GM19452 (cell line): ENCODE data around the gene DNAL1.
A peak's percentile ranks its signal among the peaks of the same experiment; 100 is the strongest.

Experiments used
- ATAC-seq: cut with Tn5 transposase; IDR thresholded peaks from one replicate; pipeline ENCODE4 v1.9.1; 2021; ENCODE audit not compliant: unreplicated experiment

Gene DNAL1

DNA sequence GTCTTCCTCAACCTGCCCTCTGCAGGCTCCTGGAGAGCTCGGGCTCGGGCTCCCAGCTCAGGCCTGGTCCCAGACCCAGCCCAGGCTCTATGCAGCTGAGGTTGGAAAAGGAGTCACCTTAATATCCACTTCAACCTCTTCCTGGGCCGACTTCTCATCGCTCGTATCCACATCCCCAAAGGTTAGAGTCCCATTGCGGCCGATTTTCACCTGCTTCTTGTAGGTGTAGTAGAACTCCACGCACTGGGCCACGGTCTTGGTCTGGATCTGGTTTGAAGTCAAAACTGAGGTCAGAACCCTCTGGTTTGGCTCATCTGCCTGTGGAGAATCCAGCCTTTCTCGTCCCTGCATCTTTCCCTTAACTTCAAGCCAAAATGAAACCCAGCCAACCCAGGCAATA, 77.8 kb downstream of the DNAL1 start:
- ATAC-seq, result no peak

- ATAC-seq, result peak; percentile 62
These were observed 78.6 kb downstream of the DNAL1 start for GRCh38 chr14:73723406-73723796.

DNA sequence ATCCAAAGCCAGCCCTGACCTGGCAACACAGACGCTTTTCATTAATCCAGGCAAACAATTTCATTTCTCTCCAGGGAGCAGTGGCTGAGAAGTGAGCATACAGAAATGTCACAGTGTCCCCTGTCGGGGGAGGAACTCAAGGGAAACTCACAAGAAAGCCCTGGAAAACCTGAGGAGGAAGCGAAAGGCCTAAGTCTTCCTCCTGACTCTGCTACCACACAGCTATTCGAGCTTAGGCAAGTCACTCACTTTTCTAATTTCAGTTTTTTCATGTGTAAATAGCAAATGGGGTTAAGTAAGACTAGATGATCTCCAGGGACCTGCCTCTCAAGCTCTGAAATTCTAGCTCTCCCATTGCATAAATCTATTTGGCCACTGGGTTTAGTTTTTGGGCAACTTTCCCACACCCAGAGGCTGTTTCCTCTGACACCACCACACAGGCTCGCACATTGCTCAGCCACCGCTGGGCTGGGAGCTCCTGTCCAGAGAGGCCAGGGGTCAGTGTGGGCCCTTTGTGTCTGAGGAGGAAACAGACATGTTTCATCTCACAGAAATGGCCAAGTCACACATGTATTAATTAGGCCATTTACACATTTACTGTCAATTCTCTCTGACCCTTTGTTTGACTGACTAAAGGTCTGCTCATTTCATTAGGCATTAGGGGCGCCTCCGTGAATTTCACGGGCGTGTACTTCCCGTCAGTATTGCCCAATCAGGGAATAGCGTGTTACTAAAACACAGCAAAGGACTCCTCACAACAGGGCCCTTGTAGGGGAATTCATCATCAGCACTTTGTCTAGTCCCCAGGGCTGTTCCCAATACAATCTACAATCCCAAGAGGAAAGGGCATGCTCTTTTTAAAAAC, 79.2 kb downstream of the DNAL1 start:
- peak; percentile 40 for ATAC-seq

DNA sequence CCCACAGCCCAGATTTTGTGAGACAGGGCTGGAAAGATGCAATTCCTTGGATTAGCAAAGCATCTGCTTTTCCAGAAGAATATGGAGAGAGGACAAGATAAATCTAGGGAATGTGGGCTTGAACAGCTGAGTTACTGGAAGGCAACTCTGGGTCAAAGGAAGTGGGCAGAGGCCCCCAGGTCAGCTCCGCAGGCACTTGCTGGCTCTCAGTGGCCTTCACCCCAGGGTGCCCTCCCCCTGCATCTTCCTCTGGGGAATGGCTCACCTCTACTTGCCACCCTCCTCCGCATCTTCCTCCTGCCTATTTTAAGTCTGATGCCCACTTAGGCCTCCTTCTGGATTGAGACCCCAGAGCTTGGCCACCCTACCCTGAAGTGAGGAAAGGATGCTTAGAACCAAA, 79.9 kb downstream of the DNAL1 start:
- no peak for ATAC-seq

DNA sequence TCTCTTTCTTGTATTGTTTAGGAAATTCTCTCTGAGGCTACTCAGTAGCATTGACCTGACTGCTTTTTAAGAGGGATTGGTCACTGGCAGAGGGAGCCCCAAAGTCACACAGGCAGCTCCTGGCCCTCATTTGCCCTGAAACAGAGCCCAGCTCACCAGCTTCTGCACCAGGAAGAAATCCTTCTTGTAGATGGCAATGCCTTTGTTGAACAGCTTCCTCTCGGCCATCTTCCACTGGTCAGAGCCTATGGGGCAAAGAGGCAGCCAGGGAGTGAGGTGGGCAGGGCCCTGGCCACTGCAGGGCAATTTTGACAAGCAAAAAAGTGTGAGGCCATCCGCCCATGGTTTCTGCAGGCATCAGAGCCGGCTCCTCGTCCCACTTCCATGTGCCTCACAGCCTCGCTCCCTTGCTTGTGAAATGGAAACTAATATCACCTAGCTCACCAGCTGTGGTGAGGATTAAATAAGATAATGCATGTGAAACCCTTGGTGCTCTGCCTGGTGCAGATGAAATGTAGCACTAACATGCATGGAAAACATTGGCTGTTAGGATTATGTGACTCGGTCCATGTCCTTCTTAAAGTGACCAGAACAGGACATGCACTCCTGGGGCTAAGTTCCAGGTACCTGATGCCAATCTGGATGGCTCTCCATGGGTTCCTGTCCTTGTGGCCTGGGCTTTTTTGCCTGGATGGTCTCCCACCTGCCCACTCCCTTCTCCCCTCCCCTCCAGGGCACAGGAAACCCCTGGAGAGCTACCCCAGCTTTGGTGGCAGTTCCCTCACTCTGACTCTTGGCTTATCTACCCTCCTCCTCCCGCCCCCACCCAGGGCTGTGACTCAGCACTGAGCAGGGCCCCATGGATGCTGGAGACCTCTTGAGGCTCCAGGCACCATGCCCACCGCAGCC, 80.6 kb downstream of the DNAL1 start:
- no peak for ATAC-seq

GRCh38 chr14:73726025-73726961, 81.5 kb downstream of the DNAL1 start:
- ATAC-seq, result no peak

- no peak for ATAC-seq
These were observed 82.4 kb downstream of the DNAL1 start for GRCh38 chr14:73727166-73727565.

- ATAC-seq, result no peak
These were observed 84.0 kb downstream of the DNAL1 start for GRCh38 chr14:73728717-73729330.

DNA sequence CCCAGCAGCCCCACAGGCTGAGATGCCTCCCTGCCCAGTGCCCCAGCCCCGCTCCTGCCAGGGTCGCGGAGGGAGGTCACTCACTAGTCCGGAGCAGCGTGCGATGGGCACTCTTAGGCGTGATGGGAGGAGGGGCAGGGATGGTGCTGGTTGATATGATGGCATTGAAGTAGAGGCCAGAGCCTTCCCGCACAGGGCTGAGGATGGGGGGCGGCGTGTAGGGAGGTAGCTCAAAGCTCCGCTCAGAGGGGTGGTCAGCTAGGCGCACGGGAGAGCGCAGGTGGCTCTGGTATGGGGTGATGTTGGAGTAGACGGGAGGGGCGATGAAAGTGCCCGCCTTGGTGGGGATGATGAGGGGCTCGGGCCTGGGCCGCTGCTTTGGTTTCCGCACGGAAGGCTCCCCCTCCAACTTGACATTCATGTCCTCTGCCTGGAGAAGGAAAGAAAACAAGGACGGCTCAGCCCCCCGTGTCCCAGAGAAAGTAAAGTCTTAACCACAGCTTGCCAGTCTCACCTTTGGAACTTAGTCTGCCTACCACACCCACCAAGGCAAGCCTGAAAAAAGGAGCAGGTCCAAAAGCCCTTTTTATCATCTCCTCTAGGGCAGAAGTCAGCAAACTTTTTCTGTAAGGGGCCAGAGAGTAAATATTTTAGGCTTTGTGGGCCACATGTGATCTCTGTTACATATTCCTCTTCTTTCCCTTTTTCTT, 84.9 kb downstream of the DNAL1 start:
- no peak for ATAC-seq

- ATAC-seq, result no peak
These were observed 86.3 kb downstream of the DNAL1 start for GRCh38 chr14:73731111-73731510.

- no peak for ATAC-seq
These were observed 87.2 kb downstream of the DNAL1 start for GRCh38 chr14:73732006-73732405.

DNA sequence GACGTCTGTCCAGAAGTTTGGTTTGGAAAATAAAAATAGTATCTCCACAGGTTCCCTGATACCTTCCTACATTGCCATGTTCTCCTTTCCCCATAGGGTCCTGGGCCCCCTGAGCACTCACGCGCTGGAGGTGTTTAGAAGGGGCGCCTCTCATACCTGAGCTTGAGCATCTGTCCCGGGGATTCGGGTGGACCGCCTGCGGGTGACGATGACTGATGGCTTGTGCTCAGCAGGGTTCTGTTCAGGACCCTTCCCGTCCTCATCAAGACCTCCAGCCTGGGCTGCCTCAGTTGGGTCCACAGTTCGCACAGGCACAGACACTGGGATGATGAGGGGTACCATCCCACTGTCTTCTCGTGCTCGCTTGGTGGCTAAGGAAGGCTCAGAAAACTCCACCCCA, 92.1 kb downstream of the DNAL1 start:
- no peak for ATAC-seq

DNA sequence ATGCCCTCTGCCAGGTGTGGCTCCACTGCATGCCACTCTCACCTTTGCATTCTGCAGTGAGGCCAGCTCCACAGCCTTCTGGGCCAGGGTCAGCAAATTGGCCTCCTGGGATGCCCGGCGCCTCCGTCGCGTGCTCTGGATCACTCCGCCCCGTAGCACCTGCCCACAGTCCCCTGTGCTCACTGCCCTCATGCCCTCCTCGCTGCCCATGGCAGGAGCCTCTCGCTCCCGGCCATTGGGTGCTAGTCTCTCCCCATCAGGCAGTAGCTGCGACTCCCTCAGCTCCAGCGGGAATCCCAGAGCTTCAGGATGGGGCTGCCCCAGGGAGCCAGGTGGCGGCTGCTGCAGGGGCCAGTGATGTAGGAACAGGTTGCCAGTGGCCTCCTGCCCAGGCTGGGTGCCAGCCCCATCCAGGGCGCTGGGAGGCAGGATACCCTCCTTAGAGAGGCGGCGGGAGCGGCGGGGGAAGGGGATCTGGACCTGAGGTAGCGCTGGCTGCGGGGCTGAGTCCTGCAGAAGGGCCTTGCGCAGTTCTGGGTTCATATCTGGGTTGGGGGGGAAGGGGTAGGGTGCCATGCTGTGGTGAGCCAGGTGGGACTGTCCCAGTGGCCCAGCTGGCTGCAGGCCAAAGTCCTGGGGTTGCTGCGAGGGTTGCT, 93.9 kb downstream of the DNAL1 start:
- ATAC-seq, result no peak

DNA sequence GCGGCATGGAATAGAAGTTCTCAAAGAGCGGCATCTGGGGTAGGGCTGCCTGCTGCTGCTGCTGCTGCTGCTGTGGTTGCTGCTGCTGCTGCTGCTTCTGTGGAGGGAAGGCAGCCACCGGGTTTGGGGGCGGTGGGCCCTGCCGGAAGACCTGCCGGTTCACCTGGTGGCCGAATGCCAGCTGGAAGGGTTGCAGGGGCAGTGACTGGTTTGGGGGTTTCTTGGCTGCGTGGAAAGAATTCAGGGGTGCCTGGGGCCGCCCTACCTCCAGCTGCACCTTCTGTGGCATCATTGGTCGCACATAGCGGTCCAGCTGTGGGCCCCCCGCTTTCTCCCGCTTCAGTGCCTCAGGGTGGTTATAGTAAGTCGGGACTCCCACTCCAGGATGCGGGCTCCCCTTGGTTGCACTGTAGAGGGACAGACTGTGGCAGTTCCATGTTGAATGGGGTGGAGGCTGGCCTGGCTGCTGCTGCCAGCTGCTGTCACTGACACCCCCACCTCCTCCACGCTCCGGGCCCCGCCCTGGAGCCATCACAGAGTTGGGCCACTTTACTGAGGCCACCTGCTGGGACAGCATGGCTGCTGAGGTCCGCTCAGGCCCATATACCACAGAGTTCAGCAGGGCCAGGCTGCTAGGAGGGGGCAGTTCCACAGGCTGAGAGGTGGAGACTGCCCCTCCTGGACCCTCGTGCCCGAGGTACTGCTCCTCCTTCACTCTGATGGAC, 94.5 kb downstream of the DNAL1 start:
- no peak for ATAC-seq

DNA sequence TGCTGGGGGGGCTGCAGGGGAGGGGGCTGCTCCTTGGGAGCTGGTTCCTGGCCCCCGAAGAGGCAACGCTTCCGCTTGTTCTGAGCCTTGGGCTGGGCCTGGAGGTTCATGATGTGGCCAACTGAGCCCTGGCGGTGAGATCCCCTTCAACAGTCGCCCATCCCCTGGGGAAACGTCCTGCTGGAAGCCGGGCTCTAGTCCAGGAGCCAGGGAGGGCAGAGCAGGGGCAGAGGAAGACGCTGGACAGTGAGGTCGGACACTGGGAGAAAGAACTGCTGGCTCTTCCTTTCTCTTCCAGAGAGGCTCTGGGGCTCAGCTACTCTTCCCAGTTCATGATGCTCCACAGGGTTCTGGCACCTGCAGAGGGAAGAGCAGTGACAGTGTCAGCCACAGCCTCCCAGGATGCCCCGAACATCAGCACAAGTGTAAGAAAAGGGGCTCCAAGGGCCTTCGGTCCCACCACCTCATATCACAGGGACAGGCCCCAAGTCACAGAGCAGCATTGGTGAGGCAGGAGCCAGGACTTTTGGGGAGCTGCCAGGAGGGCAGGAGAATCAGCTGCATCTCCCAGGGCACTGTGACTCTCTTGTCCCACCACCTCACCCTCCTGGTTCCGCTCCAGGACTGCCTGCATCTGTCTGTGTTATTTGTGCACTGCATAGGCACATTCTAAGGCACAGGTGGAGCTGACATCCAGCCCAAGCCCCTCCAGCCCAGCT, 95.3 kb downstream of the DNAL1 start:
- ATAC-seq, result no peak

DNA sequence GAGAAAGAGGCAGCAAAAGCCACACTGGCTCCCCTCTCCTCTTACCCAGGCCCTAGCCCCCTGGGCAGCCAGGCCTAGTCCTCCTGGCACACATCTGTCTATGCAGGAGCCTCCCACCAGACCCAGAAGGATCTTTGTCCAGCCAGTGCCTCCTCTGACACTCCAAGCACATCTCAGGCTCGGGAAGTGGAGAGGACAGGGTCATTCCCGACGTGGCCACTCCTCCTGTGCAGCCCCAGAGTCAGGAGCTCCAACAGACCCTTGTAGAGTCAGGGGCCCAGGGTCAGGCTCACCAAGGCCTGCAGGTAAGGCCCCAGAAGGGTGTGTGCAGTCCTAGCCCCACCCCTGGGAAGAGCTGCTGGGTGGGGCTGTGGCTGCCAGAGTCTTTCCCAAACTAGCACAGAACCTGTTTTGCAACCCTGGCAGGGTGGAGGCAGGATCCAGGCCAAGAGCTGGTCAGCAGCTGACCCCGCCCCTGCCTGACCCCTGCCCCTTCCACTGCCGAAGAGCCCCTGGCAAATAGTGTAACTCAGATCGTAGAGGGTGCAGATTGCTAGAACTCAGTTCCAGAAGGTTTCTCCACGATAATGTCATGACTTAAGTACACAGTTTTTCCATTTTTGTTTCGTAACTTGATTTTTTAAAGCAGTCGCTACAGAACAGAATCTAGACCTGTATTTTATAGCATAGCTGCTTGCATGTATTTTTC, 96.0 kb downstream of the DNAL1 start:
- no peak for ATAC-seq

DNA sequence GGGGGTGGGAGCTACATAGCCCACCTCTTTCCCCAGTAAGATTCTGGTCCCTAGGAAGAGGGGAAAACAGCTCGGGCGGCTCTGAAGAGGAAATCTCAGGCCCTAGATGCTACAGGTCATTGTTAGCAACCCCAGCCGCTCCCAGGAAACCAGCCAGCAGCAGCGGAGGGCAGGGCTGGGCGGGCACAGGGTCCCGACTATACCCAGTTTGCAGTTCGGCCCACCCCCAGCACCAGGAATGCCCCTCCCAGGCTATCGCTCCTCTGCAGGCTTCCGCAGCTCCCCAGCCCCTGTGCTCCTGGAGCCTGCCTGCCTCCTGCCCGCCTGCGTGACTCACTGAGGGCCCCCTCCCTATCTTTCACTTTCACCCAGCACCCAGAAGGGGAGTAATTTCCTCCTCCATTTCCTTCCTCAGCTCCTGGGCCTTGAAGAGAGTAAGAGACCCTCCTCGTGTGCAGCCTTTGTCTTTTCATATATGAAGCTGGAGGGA, 96.6 kb downstream of the DNAL1 start:
- ATAC-seq, result no peak
